Jurkat, Clone E6-1 (cell line): Measurements from ENCODE around the gene CYB5R2.
A peak's percentile ranks its signal among the peaks of the same experiment; 100 is the strongest.
"Not testable (repeated sequence)": the region's sequence is repeated elsewhere in the genome, so short reads cannot be mapped to it uniquely, and the experiment has no call there.

ENCODE experiments used
- DNase-seq: peaks from one replicate; pipeline ENCODE4 v3.0.0-alpha.2; 2011; ENCODE audit warnings: low read depth, low spot score
- H3K4me3 ChIP-seq: 2 replicates; pipeline ENCODE4 v1.5.1; 2011; ENCODE audit warnings: mild to moderate bottlenecking, low read length, control low read depth, moderate library complexity

The CYB5R2 gene

DNA sequence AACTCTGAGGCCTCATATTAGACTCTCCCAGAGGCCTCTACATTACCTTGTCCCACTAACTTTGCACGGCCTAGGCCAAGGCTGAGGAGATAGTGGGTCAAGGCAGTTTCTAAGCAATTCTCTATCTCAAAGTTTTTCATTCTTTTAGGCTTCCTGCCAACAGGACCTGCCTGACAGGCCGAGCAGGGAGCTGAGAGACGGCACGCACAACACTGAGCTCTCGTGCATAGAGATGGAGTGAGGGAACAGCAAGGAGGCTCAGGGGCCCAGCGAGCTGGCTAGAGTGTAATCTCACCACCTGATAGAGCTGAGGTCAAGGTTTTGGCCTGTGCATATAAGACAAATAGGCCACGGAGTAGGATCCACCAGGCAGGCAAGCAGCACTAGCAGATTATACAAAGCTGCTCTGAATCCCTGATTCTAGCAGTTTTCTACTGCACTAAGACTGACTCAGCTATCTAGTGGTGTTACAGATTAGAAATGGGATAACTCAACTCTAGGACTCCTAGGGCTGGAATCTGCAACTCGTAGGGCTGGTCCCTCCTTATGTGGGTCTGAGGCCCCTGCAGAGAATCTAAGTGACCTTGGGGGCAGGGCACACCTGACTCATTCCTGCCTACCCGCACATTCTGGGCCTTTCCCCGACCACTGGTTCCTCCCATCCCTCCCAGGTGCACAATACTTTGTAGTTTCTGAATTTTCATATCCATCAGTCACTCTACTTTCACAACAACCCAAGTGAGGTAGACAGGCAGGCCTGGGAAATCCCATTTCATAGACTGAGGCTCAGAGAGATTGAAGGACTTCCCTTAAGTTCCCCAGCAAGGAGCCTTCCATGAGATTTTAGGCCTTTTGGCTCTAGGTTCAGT is 1.7 kb downstream of the CYB5R2 start:
- no peak for DNase-seq
- no peak overlapping the region for H3K4me3 ChIP-seq

DNA sequence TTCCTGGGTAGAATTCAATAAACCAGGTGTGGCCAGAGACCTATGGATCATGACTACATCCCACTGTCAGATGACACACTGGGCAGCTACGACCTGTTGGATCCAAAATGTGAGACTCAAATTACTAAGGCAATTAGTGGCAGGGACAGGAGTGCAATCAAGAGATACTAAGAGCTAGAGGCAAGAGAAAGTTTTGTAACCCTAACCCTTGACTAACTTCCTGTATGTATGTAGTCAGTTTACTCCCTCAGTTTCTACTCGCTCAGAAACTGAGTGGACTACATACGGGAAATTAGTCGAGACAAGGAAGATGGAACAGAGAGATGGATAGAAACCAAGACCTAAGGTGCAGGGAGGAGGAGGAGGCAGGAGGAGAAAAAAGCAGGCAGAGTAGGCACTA is 2.7 kb downstream of the CYB5R2 start:
- H3K4me3 ChIP-seq, result no peak overlapping the region
- DNase-seq, result no peak

DNA sequence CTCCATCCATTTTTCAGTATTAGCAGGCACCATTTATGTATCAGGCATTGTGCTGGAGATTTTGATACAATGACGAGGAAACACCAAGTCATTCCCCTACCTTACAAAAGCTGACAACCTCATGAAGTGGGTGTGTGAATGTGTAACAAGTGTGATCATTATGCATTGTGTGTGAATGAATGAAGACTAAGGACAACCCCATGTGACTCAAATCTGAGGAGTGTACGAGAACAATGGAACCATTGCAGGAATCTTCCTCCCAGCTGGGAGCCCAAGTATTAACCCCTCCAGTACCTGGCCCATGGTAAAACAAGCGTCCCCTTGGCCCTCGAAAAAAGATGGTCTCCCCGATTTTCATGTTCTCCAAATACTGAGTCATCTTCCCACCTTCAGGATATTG is 4.4 kb downstream of the CYB5R2 start:
- no peak overlapping the region for H3K4me3 ChIP-seq
- DNase-seq, result no peak

DNA sequence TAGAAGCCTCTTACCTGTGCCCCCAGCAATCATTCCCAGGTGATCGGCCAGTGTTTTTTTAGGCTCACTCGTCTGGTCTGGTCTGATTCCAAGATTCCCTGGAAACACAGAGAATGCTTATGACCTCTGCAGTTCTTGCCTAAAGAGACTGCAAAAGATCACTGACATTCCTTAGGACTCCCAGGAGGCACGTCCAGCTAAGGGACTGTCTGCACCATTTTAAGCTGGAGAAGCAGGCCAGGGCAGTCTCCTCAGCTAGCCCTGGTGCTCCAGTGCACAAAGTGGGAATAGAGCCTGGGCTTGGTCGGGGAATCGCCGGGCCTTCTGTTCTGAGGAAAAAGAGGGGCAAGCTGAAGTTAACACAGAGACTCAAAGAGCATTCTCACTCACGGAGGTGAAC is 4.8 kb downstream of the CYB5R2 start:
- DNase-seq, result no peak
- H3K4me3 ChIP-seq, result no peak overlapping the region

DNA sequence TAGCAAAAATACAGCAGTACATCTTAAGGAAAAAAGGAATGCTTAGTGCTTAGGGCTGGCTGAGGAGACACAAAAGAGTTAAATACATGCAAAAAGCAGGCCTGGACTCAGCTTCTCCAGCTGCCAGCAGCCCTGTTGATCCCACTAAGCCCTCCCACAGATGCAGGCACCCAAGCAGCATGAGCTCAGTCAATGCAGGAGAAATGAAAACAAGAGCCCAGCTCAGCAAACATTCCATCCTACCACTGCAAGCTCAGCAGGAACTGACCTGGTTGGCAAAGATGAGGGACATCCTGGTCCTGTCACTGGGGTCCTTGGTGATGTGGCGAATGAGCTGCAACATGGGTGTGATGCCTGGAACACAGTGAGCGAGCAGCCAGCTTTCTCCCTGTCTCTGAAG is 5.8 kb downstream of the CYB5R2 start:
- no peak for DNase-seq
- no peak overlapping the region for H3K4me3 ChIP-seq

DNA sequence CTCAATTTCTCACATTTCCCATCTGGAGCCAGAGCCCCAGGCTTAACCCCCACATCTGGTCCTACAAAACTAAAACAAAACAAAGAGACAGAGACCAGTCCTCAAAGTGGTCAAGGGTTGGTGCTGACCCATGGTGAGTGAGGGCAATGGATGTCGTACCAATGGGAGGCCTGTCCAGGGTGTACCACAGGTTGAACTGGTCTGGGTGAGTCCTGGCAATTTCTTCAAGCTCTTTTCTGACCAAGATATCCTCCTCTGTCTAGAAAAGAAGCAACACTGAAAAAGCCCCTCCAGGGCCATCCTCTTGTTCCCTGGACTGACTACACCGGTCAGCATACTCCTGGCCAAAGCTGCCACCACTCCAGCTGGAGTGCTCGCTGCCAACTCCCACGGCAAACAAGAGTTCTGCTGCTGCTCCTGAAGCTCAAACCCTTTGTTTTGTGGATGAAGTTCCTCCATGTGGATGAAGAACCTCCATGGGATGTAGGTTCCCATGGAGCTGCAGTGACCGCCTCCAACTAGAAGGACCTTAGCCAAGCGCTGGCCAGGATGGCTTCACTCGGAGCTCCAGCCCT is 6.9 kb downstream of the CYB5R2 start:
- no peak for DNase-seq

DNA sequence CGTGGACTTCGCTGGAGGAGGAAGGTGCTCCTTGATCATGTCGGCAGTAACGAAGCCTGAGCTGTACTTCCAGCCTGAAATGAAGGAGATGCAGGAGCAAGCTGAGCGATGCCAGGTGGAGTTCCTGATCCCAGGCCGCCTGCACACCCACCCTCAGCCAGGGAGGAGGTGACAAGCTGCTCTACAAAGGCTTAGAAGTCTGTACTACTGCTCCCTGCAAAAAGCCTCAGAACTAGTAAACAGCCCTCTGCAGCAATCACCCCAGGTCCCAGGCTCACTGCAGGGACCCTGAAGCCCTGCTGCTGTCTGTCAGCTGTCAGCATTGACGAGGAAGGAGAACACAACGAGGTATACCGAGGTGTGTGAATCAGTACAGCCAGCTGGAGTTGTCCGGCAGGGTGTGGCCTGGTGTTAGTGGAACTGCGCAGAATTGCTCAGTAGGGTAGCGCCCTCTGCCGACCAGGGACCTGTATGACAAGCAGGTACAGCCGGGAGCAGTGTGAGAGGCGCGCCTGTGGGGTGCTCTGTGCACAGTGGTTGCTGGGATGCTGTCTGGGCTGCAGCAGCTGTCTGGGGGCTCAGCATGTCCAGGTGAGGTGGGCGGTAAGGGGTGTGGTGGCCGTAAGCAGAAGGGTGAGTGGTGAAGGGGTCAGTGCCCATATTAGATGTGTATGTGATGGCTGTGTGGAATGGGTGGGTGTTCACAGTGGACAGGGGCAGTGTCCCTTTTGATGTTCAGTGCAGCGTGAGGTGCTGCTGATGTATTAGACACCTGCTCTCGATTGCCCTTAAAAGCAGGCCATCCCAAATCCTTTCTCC is 7.6 kb downstream of the CYB5R2 start:
- no peak overlapping the region for H3K4me3 ChIP-seq
- DNase-seq, result peak; percentile 37

More for the DNA sequence above, 6.9 kb downstream of the CYB5R2 start:
- no peak overlapping the region for H3K4me3 ChIP-seq

DNA sequence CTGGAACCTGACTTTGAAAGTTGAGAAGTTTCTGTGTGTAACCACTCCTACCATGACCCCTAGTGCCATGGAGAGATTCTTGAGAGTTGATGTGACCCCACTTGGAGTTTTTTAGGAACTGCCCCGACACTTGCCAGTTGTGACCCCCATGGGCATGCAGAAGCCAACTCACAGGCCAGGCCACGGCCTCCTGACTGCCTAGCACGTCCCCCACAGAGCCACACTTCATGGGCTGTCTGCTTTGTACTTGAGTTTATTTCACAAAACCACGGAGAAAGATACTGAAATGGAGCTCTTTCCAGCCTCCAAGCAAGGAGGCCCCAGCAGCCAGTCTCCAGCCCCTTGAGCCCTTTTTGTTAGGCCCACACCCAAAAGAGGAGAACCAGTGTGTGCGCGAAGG is 8.4 kb downstream of the CYB5R2 start:
- no peak for DNase-seq
- H3K4me3 ChIP-seq, result no peak overlapping the region

DNA sequence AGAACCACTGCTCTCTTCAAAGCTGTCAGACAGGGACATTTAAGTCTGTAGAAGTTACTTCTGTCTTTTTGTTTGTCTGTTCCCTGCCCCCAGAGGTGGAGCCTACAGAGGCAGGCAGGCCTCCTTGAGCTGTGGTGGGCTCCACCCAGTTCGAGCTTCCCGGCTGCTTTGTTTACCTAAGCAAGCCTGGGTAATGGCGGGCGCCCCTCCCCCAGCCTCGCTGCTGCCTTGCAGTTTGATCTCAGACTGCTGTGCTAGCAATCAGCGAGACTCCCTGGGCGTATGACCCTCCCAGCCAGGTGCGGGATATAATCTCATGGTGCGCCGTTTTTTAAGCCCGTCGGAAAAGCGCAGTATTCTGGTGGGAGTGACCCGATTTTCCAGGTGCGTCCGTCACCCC is 9.8 kb downstream of the CYB5R2 start:
- not testable (repeated sequence) for DNase-seq, H3K4me3 ChIP-seq

DNA sequence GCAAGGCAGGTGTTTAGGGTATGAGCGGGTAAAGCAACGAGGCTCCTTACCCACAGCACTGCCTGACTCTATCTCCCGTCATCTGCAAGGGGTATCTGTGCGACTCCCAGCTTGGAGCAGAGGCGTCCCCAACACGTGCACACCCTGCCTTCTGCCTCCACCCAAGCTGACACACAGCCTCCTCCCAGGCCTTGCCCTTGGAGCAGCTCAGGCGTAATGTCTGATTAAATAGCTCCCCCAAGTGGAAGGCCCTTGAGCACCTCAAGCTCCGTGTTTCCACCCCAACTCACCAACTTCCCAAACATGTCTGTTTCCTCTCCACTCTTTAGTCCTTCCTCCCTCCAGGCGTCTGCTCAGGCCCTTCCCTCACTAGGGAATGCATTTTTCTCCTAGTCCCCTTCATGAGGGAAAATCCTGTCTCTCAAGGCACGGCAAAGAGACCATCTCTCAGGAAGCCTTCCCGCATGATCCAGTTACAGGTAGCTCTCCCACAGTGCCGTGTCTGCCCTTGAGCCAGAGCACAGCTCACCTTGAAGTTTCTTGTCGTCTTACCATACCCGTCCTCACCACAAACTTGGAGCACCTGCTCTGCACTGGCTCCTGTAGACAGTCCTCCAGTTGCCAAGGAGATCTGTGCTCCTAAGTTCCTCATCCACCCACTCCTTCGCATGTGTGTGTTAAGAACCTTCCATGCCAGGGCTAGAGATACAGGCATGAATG is 15.8 kb downstream of the CYB5R2 start:
- DNase-seq, result peak; percentile 38
- H3K4me3 ChIP-seq, result no peak overlapping the region

DNA sequence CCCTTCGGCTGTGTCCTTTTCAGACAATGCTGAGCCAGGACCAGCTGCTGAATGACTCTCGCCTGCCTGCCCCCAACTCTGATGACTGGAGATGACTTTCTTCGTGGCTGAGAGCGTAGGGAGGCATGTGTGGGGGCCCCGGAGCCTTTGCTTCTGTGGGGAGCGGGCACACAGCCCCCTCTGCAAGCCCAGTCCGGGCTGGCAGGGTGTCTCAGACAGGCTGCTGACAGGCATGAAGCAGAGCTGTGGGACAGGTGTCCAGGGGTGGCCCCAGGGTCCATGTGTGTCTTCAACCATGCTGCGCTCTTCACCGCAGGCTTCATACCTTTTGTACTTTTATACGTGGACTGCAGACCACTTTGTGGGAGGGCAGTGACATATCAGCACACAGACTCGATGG is 16.6 kb downstream of the CYB5R2 start:
- H3K4me3 ChIP-seq, result no peak overlapping the region

DNA sequence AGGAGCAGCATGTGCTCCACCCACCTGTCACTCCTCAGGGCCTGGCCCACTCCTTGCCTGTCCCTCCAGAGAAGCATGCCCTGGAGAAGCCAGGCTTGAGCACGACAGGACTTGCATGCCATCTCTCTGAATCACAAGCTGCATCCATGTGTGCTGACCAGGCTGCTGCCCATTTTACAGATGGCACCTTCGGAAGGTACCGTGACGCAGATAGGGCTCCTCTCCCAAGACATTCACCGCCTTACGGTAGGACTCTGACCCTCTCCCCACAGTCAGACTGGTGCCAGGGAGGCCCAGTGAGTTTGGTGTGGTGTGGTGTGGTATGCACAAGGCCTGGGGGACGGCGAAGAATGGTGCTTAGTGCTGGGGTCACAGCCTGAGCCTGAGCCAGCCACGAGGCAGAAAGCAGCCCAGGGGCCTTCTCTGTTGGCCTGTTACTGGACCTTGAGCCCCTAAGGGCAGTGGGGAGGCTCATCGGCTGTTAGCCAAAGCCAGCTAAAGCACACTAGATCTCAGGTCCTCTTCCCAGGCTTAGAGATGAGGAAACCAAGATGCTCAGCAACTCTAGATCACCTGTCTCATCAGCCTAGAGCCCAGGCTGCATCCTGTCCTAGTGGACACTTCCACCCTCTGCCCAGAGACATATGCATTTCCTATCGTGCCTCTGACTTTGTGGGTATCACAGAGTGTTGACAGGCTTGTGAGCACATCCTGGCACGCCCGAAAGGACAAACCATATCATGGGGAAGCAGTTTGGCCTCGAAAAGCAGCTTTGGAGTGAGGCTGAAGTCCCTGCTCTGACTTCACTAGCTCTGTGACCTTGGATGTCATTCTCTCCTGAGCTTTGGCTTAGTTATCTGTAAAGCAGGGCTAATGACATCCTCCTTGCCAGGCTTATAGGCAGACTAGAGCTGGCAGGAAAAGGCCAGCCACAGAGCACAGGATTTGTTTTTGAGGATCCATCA is 17.8 kb downstream of the CYB5R2 start:
- H3K4me3 ChIP-seq, result no peak overlapping the region

More for the DNA sequence above, 16.6 kb downstream of the CYB5R2 start:
- DNase-seq, result no peak

DNA sequence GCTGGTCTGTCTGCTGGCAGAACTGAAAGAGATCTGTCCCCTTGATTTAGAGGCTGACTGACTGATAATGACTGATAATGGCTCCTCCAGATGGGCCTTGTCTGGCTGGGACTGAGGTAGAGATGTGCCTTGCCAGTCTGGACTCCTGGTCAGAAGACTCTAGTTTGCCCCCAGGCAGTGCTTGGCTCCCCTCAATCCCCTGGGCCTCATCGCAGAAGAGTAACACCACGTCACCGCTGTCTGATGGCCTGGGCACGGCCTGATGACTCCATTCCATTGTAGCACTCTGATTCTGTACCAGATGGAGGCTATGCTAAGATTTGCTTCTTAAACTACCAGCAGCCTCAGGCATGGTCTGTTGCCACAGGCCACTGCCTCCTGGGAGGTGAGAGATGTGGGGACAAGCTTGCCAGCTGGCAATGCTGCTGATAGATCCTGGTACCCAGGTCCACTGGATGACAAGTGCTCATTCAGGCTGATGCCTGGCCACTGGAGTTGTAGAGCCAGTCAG is 19.1 kb downstream of the CYB5R2 start:
- no peak overlapping the region for H3K4me3 ChIP-seq
- DNase-seq, result no peak

More for the DNA sequence above, 17.8 kb downstream of the CYB5R2 start:
- DNase-seq, result no peak

DNA sequence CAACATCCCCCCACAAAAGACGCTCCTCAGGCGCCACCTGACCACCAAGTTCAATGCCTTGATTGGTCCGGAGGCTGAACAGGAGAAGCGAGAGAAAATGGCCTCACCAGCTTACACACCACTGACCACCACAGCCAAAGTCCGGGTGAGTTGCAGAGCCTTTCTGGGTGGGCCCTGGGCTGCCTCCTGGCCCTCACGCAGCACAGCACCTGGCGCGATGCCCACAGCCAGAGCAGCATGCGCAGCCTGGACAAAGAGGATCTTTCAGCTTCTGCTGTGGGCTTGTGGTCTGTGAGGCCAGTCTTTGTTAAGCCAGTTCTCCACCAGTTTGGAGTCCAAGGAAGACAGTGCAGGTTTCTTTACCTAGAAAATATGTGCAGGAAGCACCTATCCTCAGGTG is 21.6 kb downstream of the CYB5R2 start:
- H3K4me3 ChIP-seq, result no peak overlapping the region
- no peak for DNase-seq

DNA sequence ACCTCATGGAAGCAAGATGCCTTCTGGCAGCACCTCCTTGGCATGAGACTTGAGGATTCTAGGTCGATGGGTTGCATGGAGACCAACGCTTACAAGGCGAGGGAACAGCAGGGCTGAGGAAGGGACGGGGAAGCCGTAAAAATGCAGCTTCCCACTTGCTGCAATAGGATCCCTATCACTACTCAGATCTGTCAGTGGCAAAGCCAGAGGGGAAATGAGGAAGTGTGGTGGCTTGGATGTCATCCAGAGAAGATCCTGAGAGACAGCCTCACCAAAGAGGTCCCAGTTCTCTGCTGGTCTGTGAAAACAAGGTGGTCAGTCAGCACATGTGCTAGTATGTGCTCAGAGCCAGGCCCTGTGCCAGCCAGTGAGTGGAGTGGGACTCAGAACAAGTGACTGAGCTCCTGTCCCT is 22.2 kb downstream of the CYB5R2 start:
- DNase-seq, result no peak
- no peak overlapping the region for H3K4me3 ChIP-seq

DNA sequence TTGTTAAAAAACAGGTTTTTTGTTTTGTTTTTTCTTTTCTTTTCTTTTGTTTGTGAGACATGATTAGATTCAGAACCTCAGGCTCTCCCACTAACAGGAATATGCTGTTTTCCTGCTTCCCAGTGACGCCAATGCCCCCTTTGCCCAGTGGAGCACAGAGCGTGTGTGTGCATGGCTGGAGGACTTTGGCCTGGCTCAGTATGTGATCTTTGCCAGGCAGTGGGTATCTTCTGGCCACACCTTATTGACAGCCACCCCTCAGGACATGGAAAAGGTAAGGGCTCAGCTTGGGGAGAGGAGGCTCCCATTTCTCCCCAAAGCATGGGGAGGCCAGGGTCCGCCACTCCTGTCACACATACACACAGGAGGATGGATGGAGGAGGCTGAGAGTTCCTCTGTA is 25.0 kb downstream of the CYB5R2 start:
- no peak overlapping the region for H3K4me3 ChIP-seq
- no peak for DNase-seq

DNA sequence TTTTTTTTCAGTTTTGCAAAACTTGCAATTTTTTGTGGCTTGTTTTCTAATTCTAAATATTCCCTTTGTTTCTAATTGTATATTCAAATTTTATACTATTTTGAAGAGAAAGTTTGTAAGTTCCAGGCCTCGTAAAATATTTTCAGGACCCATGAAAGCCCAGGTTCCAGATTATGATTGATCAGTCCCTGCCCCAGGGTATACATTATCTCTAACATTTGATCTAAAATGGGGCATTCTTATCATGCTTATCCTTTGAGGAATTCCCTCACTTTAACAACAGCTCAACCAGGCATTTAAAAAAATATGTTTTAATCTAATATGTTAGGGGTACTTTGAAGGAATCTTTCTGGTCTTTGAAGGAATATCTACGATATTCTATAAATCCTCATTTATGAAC is 26.4 kb downstream of the CYB5R2 start:
- DNase-seq, result no peak
- no peak overlapping the region for H3K4me3 ChIP-seq

DNA sequence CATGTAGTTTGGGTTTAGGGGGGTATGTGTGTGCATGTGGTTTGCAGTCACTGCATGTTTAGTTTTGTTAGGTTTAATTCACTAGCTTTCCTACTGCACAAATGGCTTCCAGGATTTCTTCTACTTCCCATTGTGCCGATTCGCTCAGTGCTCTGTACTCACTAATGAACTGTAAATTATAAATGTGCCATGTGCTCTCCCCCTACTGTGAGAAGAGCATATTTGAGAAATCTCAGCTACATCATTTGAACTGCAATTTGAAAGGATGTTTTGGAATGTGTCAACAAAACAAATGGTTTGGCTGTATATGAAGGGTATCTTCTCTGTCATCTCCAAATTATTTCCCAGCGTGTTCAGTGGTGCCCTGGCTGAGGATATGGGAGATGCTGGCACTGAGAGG is 28.1 kb downstream of the CYB5R2 start:
- no peak overlapping the region for H3K4me3 ChIP-seq
- DNase-seq, result no peak
